Activated B cell treated with CpG ODN at 0.5 μM for 24 hours (primary cell): Measurements from ENCODE around the gene CAST. TPM values are rescaled to one million over a fixed set of nuclear protein-coding genes. Genes with fewer than 3 reads are reported as not detected.

Source experiments
- ATAC-seq: fragments of 200-7000 bp; cut with Tn5 transposase; one replicate; pipeline ENCODE4 v1.10.0; 2021; ENCODE audit warnings: low read depth, mild to moderate bottlenecking, moderate library complexity
- CTCF ChIA-PET: fragments of 350-600 bp; sonication (Branson Sonifier 250); formaldehyde crosslinking; loops from one replicate; lab custom pipeline; 2021; ENCODE audit warnings: antibody characterized with exemption; lab: Charles Lee
- POLR2A ChIA-PET: fragments of 350-600 bp; sonication (Branson Sonifier 250); formaldehyde crosslinking; loops from one replicate; lab custom pipeline; 2021; ENCODE audit warnings: antibody characterized with exemption; lab: Charles Lee
- DNase-seq: peaks from one replicate; pipeline ENCODE4 v3.0.0; 2022
- H3K27ac Mint-ChIP-seq: one replicate; pipeline ENCODE4 v1.8.0; 2020; ENCODE audit warnings: mixed read lengths
- H3K27me3 Mint-ChIP-seq: one replicate; pipeline ENCODE4 v1.8.0; 2021; ENCODE audit warnings: mixed read lengths
- H3K36me3 Mint-ChIP-seq: one replicate; pipeline ENCODE4 v1.8.0; 2021; ENCODE audit warnings: low read depth, mixed read lengths
- H3K4me1 Mint-ChIP-seq: one replicate; pipeline ENCODE4 v1.8.0; 2021; ENCODE audit warnings: mixed read lengths
- H3K4me3 Mint-ChIP-seq: one replicate; pipeline ENCODE4 v1.8.0; 2020; ENCODE audit warnings: mild to moderate bottlenecking, mixed read lengths
- H3K9me3 Mint-ChIP-seq: one replicate; pipeline ENCODE4 v1.8.0; 2020; ENCODE audit warnings: mixed read lengths
- intact Hi-C: fragments of 100-400 bp; cut with micrococcal nuclease; formaldehyde crosslinking; loops from one replicate; pipeline ENCODE4 v1.15.1; 2024
- total RNA-seq: library from RNA; stranded (reverse); gene quantifications from 2 replicates; pipeline ENCODE4 v1.2.3, GENCODE V29; 2022
- TF ChIP-seq, protein P1 (sequence below): fragments of 200-600 bp; IDR thresholded peaks from one replicate; pipeline ENCODE4 v1.8.0; 2022; ENCODE audit warnings: antibody characterized with exemption, mild to moderate bottlenecking

Gene CAST
- total RNA-seq, 1 donor from 2014 or later = 211 TPM

DNA sequence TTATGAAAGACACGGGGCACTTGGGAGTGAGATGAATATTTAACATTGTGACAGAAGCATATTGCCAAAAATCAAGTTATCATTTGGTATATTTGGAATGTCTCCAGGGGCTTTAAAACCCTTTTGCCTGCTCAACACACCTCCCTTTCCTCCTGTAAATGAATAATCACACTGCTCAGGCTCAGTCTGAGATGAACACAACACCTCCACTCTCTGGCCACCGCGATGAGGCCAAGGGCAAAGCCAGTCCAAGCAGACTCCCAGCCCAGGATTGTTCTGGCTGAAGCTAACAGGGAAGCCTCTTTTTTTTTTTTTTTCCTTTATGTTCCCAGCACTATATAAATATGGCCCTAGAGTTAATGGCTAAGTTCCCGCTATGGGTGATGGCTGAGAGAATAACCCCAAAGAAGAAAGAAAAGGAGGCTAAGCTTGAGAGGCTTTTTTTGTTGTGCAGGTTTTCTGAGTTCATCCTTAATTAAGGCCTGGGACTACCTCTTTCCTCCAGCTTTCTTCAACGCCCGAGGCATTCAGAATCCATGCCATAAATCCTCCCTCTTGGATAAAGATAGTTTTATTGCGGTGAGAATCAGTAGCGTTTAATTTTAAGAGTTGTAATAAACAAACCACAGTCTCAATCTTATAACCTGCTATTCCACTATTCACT is 156.1 kb downstream of the CAST start:
- ATAC-seq (no peak), DNase-seq (no peak)
- ChIA-PET CTCF (no interaction called here), POLR2A (interaction anchor here (3.3 kb wide), 1 partner anchor 10 kb away, joined by 86 read pairs; the partner anchor contains the start of gene ERAP1)
- Mint-ChIP-seq H3K27ac (no peak overlapping the region), H3K9me3 (no peaks in the 10 kb centered on the region), H3K4me1 (peaks cover 25% of the 10 kb centered on the region), H3K27me3 (no peaks in the 10 kb centered on the region), H3K36me3 (no peaks in the 10 kb centered on the region), H3K4me3 (no peak overlapping the region)
- intact Hi-C loops = no loop called here
- TF ChIP-seq, protein P1, sequence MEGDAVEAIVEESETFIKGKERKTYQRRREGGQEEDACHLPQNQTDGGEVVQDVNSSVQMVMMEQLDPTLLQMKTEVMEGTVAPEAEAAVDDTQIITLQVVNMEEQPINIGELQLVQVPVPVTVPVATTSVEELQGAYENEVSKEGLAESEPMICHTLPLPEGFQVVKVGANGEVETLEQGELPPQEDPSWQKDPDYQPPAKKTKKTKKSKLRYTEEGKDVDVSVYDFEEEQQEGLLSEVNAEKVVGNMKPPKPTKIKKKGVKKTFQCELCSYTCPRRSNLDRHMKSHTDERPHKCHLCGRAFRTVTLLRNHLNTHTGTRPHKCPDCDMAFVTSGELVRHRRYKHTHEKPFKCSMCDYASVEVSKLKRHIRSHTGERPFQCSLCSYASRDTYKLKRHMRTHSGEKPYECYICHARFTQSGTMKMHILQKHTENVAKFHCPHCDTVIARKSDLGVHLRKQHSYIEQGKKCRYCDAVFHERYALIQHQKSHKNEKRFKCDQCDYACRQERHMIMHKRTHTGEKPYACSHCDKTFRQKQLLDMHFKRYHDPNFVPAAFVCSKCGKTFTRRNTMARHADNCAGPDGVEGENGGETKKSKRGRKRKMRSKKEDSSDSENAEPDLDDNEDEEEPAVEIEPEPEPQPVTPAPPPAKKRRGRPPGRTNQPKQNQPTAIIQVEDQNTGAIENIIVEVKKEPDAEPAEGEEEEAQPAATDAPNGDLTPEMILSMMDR = no peak

DNA sequence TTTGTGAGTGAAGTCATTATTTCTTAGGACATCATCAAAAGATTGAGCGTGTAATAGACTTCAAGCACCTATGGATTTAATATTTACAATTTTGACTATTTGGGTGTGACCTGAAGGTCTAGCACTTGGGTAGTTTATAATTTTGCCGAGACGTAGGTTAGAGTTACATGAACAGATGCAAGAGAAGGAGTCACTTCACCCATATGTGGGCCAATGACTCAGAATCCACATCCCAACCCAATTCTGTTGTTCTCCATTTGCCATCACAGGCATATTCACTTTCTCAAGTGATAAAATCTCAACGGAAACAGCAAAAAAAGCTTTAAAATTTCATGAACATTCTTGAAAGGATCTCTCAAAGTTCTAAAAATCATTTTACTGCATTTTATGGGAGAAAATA is 157.6 kb downstream of the CAST start:
- ChIA-PET CTCF (no interaction called here), POLR2A (interaction anchor here (2.6 kb wide), 1 partner anchor 12 kb away, joined by 8 read pairs; the partner anchor contains the start of gene ERAP1)
- Mint-ChIP-seq H3K27ac (no peak overlapping the region), H3K4me1 (peaks cover 25% of the 10 kb centered on the region), H3K27me3 (no peaks in the 10 kb centered on the region), H3K36me3 (no peaks in the 10 kb centered on the region), H3K4me3 (no peak overlapping the region), H3K9me3 (no peaks in the 10 kb centered on the region)
- no peak for DNase-seq
- no peak for ATAC-seq
- TF ChIP-seq, protein P1 = no peak
- intact Hi-C loops = no loop called here

DNA sequence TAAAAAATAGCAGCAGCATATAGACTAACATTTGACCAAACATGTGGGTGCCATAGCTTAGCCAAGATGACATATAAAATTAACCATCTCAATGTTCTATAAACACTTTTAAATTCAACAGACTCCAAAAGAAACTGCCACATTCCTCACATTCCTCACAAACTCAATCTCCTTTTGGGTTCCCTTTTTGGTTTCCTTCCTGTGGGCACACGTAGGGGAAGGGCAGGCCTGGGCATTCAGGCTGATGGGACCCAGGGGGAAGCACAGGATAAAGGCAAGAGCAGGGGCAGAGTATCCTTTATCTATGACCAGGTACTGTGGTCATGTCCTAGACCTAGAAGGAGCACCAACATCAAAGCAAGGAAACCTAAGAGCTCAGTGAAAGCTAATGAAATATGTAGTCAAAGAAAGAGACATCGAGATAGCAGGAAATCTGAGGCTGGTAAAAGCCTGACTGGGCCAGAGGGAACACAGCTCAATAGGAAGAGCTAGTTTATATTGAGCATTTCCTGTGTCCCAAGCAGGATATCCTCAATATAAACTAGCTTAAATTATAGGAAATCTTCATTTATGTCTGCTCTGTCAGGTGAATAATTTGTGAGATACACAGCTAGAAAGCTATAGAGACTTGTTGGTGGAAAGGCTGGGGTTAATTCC is 159.2 kb downstream of the CAST start:
- H3K27me3 Mint-ChIP-seq = no peaks in the 10 kb centered on the region
- no peaks in the 10 kb centered on the region for H3K9me3 Mint-ChIP-seq
- no peaks in the 10 kb centered on the region for H3K36me3 Mint-ChIP-seq
- DNase-seq (no peak), ATAC-seq (no peak)
- intact Hi-C loops = no loop called here
- peaks cover 15% of the 10 kb centered on the region for H3K4me1 Mint-ChIP-seq
- H3K27ac Mint-ChIP-seq = no peak overlapping the region
- ChIA-PET CTCF (interaction anchor here (1.1 kb wide), 1 partner anchor 69 kb away, joined by 3 read pairs; no protein-coding TSS in a partner anchor), POLR2A (interaction anchor here (0.5 to 2.6 kb wide), 3 partner anchors 13 to 119 kb away, joined by 3 to 8 read pairs (median 4); partner anchors contain the start of gene ERAP1)
- H3K4me3 Mint-ChIP-seq = no peak overlapping the region
- TF ChIP-seq, protein P1 = no peak

DNA sequence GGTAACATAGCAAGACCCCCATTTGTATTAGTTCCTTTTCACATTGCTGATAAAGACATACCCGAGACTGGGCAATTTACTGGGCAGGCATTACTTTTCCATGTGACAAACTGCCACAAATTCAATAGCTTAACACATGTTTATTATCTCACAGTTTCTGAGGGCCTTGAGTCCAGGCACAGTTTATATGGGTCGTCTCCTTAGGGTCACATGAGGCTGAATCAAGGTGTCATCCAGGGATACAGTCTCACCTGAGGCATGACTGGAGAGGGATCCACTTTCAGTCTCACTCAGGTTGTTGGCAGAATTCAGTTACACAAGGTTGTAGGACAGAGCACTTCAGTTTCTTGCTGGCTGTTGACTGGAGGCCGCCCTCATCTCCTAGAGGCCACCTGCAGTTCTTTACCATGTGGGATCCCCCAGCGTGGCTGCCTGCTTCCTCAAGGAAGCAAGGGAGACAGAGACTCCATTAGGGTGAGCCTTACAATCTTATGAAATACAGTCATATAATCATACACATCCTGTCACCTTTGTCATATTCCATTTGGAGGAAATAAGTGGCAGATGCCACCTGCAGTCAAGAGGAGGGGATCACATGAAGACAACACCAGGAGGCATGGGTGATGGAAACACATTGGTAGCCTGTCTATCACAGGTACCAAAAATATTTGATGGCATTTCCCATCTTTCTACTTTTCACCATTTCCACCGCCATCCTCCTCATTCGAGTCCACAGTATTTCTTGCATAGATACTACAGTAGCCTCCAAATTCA is 160.7 kb downstream of the CAST start:
- H3K27ac Mint-ChIP-seq = no peak overlapping the region
- TF ChIP-seq, protein P1 = no peak
- POLR2A ChIA-PET = interaction anchor here (1.3 kb wide), 1 partner anchor 15 kb away, joined by 4 read pairs; the partner anchor contains the start of gene ERAP1
- ATAC-seq (no peak), DNase-seq (no peak)
- CTCF ChIA-PET = no interaction called here
- no peaks in the 10 kb centered on the region for H3K36me3 Mint-ChIP-seq
- H3K27me3 Mint-ChIP-seq = peaks cover 2% of the 10 kb centered on the region
- intact Hi-C loops = no loop called here
- no peak overlapping the region for H3K4me3 Mint-ChIP-seq
- peaks cover 1% of the 10 kb centered on the region for H3K4me1 Mint-ChIP-seq
- no peaks in the 10 kb centered on the region for H3K9me3 Mint-ChIP-seq
